DND-41 (cell line): ENCODE measurements around the gene FMN2.

ENCODE experiments used
- EZH2 ChIP-seq: IDR thresholded peaks from 3 replicates; pipeline ENCODE4 v1.6.1; 2012; ENCODE audit warnings: borderline replicate concordance, low read depth, mild to moderate bottlenecking, moderate library complexity, low read length, inconsistent platforms; ENCODE audit not compliant: severe bottlenecking
- TF ChIP-seq, protein P1 (sequence below): IDR thresholded peaks from 2 replicates; pipeline ENCODE4 v1.5.1; 2012; ENCODE audit warnings: borderline replicate concordance, low read length, moderate library complexity, mild to moderate bottlenecking; ENCODE audit not compliant: poor library complexity, severe bottlenecking; ENCODE audit errors: extremely low read depth

GRCh38 chr1:240395336-240395735 lies 303.7 kb downstream of the FMN2 start:
- TF ChIP-seq, protein P1, sequence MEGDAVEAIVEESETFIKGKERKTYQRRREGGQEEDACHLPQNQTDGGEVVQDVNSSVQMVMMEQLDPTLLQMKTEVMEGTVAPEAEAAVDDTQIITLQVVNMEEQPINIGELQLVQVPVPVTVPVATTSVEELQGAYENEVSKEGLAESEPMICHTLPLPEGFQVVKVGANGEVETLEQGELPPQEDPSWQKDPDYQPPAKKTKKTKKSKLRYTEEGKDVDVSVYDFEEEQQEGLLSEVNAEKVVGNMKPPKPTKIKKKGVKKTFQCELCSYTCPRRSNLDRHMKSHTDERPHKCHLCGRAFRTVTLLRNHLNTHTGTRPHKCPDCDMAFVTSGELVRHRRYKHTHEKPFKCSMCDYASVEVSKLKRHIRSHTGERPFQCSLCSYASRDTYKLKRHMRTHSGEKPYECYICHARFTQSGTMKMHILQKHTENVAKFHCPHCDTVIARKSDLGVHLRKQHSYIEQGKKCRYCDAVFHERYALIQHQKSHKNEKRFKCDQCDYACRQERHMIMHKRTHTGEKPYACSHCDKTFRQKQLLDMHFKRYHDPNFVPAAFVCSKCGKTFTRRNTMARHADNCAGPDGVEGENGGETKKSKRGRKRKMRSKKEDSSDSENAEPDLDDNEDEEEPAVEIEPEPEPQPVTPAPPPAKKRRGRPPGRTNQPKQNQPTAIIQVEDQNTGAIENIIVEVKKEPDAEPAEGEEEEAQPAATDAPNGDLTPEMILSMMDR, result no peak
- no peak for TF ChIP-seq EZH2
